ENCODE results near the gene UBASH3A.
A peak's percentile ranks its signal among the peaks of the same experiment; 100 is the strongest.

The UBASH3A gene

GRCh38 chr21:42456457-42456856 is 52.8 kb downstream of the UBASH3A start:
- DNase-seq: no peak
- Mint-ChIP-seq H3K4me1 (peaks cover 42% of the 10 kb centered on the region), H3K27me3 (ENCODE audit: low read depth, poor library complexity) (peaks cover 4% of the 10 kb centered on the region), H3K36me3 (ENCODE audit: low read depth) (no peaks in the 10 kb centered on the region), H3K27ac (no peak overlapping the region), H3K9me3 (peaks cover 5% of the 10 kb centered on the region), H3K4me3 (no peak overlapping the region)
- TF ChIP-seq CTCF (IDR thresholded peaks at IDR 0.05): no peak

DNA sequence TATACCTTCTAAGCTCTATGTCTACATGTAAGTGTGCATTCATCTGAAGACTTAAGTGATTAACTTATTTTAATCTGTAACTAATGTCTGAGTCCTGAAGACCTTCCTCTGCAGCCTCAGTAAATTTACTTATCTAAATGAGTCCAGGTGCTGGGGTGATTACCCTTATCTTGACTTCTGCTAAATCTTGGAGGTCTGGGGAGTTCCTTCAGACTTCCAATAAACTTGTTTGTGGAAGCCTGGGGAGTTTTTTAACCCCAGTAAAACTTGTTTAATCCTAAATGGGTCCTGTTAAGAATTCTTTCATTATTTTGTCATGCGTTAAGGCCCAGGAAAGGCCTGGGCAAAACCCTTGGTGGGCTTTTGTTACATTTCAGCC is 55.4 kb downstream of the UBASH3A start:
- DNase-seq: no peak
- no peak for TF ChIP-seq CTCF (IDR thresholded peaks at IDR 0.05)
- H3K9me3 Mint-ChIP-seq: peaks cover 5% of the 10 kb centered on the region
- no peak overlapping the region for H3K27ac Mint-ChIP-seq
- peaks cover 6% of the 10 kb centered on the region for H3K27me3 Mint-ChIP-seq (ENCODE audit: low read depth, poor library complexity)
- H3K36me3 Mint-ChIP-seq (ENCODE audit: low read depth): no peaks in the 10 kb centered on the region
- no peak overlapping the region for H3K4me3 Mint-ChIP-seq
- peaks cover 40% of the 10 kb centered on the region for H3K4me1 Mint-ChIP-seq

DNA sequence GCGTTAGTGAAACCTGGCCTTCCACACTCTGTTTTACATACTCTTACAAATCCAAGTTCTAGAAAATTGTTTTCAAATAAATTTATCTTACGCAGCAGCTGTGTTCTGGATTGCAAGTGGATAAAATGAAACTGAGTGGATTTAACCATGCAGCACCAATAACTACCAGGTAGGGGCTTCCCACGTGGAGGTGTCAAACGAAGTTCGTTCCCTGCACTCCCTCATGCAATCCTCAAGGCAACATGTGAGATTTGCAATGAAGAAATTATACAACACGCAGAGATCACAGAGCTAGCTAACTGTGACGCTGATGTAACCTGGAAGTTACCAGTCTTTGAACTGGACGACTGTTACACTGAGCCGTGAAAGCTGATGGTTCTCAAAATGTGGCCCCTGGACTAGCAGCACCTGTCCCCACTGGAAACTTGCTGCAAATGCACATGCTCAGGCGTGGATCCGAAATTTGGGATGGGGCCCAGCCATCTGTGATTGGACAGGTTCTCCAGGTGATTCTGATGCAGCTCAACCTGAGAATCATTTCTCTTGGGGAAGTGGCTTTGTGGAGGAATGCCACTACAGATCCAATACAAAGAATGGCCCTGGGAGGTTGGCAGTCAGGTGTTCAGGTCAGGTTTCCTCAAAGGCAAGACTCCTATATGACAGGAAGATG is 56.0 kb downstream of the UBASH3A start:
- no peak for TF ChIP-seq CTCF (IDR thresholded peaks at IDR 0.05)
- DNase-seq: no peak
- Mint-ChIP-seq H3K9me3 (peaks cover 5% of the 10 kb centered on the region), H3K27me3 (ENCODE audit: low read depth, poor library complexity) (peaks cover 6% of the 10 kb centered on the region), H3K36me3 (ENCODE audit: low read depth) (no peaks in the 10 kb centered on the region), H3K27ac (no peak overlapping the region), H3K4me1 (peaks cover 35% of the 10 kb centered on the region), H3K4me3 (no peak overlapping the region)

- Mint-ChIP-seq H3K27me3 (ENCODE audit: low read depth, poor library complexity) (peaks cover 6% of the 10 kb centered on the region), H3K9me3 (peaks cover 5% of the 10 kb centered on the region), H3K36me3 (ENCODE audit: low read depth) (no peaks in the 10 kb centered on the region), H3K27ac (no peak overlapping the region), H3K4me1 (peaks cover 26% of the 10 kb centered on the region), H3K4me3 (no peak overlapping the region)
- DNase-seq: no peak
- TF ChIP-seq CTCF (IDR thresholded peaks at IDR 0.05): no peak
Observed at GRCh38 chr21:42460391-42461184, 56.9 kb downstream of the UBASH3A start.

DNA sequence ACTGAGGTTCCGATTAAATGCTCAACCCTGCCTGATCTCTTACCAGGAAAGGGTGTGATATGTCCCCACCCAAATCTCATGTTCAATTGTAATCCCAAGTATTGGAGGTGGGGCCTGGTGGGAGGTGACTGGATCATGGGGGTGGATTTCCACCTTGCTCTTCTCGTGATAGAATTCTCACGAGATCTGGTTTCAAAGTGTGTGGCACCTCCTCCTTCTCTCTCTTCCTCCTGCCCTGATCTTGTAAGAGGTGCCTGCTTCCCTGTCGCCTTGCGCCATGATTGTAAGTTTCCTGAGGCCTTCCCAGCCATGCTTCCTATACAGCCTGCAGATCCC is 57.5 kb downstream of the UBASH3A start:
- H3K9me3 Mint-ChIP-seq: peaks cover 5% of the 10 kb centered on the region
- peak overlapping the region; percentile 3 for H3K27ac Mint-ChIP-seq
- TF ChIP-seq CTCF (IDR thresholded peaks at IDR 0.05): no peak
- H3K36me3 Mint-ChIP-seq (ENCODE audit: low read depth): no peaks in the 10 kb centered on the region
- no peak overlapping the region for H3K4me3 Mint-ChIP-seq
- H3K27me3 Mint-ChIP-seq (ENCODE audit: low read depth, poor library complexity): peaks cover 6% of the 10 kb centered on the region
- peaks cover 25% of the 10 kb centered on the region for H3K4me1 Mint-ChIP-seq
- DNase-seq: no peak

All from nephron progenitor cell (in vitro differentiated cells).